GM03348 (cell line): Measurements from ENCODE around the gene RAB44.
A peak's percentile ranks its signal among the peaks of the same experiment; 100 is the strongest.

Experiments used
- DNase-seq: peaks from one replicate; pipeline ENCODE4 v3.0.0; 2012; ENCODE audit warnings: low spot score

RAB44 gene

GRCh38 chr6:36752187-36752885, 54.7 kb downstream of the RAB44 start:
- no peak for DNase-seq

GRCh38 chr6:36752886-36753506, 55.4 kb downstream of the RAB44 start:
- no peak for DNase-seq

GRCh38 chr6:36753671-36754405, 56.2 kb downstream of the RAB44 start:
- DNase-seq: no peak

- no peak for DNase-seq
Observed at GRCh38 chr6:36754582-36755434, 57.2 kb downstream of the RAB44 start.

- DNase-seq: no peak
Observed at GRCh38 chr6:36755435-36756348, 58.1 kb downstream of the RAB44 start.

- DNase-seq: no peak
Observed at GRCh38 chr6:36756786-36757185, 59.2 kb downstream of the RAB44 start.

GRCh38 chr6:36757206-36757605, 59.6 kb downstream of the RAB44 start:
- no peak for DNase-seq

- no peak for DNase-seq
Observed at GRCh38 chr6:36757943-36758508, 60.4 kb downstream of the RAB44 start.

- no peak for DNase-seq
Observed at GRCh38 chr6:36758516-36759147, 61.0 kb downstream of the RAB44 start.

GRCh38 chr6:36759148-36759759, 61.6 kb downstream of the RAB44 start:
- peak; percentile 95 for DNase-seq

- no peak for DNase-seq
Observed at GRCh38 chr6:36760685-36761435, 63.2 kb downstream of the RAB44 start.

- no peak for DNase-seq
Observed at GRCh38 chr6:36762123-36762522, 64.5 kb downstream of the RAB44 start.

- no peak for DNase-seq
Observed at GRCh38 chr6:36765190-36765589, 67.6 kb downstream of the RAB44 start.

GRCh38 chr6:36765594-36766398, 68.2 kb downstream of the RAB44 start:
- DNase-seq: peak; percentile 94

GRCh38 chr6:36766399-36766945, 68.8 kb downstream of the RAB44 start:
- no peak for DNase-seq

- no peak for DNase-seq
Observed at GRCh38 chr6:36769183-36769675, 71.6 kb downstream of the RAB44 start.

- peak; percentile 63 for DNase-seq
Observed at GRCh38 chr6:36769676-36770499, 72.3 kb downstream of the RAB44 start.
